Inflammatory macrophage (primary cell): ENCODE results near the gene PTPN3.
"Not testable (repeated sequence)": the region's sequence is repeated elsewhere in the genome, so short reads cannot be mapped to it uniquely, and the experiment has no call there.

ENCODE experiments used
- DNase-seq, 2 donors: peaks; one replicate each; pipeline ENCODE4 v3.0.0-alpha.2; 2020 to 2022

PTPN3 gene

DNA sequence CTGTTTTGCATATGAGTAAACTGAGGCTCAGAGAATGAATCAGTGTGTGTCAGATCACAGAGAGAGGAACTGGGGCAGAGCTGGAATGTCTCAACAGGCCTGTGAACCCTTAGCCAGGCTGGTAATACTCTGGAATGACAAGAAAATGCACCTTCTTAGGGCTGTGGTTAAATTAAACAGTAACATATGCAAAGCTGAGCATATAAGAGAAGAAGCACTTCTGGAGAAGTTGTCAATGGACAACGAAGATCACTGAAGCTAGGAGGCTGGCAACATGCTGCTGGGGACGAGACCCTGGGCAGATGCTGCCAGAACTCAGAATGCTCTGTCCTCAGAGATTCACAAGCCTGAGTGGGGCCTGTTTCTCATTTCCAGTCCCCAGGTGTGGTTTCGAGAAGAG is 112.6 kb downstream of the PTPN3 start:
- no peak for DNase-seq

DNA sequence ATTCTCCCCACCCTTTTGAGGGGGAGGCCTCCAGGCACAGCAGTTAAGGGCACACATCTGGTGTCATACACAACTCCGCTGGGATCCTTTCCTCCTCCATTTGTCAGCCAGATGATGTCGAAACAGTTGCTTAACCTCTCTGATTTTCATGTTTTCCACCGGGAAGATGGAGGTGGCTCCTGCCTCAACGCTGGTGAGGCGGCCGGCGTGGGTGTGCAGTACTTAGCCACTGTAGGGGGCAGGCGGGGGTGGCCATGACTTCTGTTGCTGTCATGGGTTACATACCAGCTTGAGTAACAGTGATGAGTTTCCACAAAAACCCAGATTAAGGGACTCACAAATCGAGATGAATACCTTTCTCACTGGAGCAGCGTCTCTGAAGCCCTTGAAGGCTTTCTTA is 114.2 kb downstream of the PTPN3 start:
- no peak for DNase-seq

DNA sequence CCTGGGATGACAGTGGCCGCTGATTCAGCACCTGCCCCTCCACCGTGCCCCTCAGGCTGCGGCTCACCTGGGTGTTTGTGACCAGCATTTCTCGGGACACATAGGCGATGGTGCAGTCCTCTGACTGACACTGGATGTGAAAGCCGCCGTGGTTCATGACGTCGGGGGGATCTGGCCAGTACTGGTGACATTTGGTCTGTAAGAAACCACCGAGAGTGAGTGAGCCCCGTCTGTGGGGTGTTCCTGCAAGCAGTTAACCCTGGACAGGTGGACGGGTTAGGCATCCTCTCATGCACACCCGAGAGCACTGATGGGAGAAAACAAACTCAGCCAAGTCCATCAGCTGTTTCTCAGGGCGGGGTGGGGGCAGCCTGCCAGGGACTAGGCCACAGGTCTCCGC is 114.8 kb downstream of the PTPN3 start:
- DNase-seq: no peak

DNA sequence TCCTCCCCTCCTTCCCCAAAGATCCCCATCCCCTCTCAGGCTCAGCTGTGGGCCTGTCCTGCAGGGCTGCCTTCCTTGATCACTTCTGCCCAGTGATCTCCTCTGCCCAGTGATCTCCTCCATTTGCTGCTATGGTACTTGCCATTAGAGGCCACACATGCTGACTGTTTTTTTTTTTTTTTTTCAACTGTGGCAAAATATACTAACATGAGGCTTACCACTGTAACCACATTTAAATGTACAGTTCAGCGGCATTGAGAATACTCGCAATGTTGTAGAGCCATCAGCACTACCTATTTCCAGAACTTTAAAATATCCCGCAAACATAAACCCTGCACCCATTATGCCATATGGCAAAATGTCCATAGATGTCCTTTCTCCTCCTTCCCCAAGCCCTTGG is 115.5 kb downstream of the PTPN3 start:
- no peak for DNase-seq

DNA sequence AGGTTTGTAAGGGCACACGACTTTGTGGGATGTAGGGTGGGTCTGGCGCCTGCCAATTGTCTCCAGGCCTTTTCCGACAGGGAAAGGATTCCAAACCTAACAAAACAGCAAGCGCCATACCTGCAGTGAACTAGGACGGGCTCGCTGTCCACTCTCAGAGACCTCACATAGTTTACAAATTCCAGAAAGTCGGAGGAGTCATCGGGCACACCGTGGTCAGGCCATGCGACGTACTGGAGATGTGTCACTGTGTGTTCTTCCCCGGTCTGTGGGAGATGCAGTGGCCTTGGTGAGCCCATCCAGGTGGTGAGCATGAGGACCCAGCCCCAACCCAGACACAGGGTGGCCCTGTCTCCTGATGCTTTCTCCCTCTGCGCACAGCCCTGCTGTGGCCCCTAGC is 115.9 kb downstream of the PTPN3 start:
- DNase-seq: no peak

DNA sequence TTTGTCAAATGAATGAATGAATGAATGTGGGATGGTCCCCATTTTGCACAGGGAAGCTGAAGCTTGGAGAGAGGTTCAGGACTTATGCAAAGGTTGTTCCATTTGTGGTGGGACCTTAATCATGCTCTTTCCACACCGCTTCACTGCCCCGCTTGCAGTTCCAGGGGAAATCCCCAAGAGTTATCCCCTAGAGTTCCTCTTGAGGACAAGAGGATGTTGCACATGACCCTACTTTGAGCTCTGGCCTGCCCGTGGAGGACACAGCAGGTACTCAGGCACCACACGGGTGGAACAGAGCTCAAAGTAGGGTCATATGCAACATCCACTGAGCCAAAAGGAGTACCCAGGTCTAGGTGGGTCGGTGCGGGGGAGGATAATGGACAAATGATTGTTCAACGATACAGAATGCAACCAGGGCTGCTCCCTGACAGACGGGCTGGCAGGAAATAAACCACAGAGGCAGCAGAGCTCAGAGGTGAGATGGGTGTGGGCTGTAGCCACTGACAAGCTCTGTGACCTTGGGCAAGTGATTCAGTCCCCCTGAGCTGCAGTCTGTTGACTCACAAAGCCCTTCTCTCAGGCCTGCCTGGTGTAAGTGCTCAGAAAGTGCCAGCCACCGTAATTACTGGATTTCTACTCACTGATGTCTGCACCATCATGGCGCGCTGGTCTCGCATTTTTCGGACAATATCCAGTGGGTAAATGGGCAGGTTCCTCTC is 116.9 kb downstream of the PTPN3 start:
- no peak for DNase-seq

DNA sequence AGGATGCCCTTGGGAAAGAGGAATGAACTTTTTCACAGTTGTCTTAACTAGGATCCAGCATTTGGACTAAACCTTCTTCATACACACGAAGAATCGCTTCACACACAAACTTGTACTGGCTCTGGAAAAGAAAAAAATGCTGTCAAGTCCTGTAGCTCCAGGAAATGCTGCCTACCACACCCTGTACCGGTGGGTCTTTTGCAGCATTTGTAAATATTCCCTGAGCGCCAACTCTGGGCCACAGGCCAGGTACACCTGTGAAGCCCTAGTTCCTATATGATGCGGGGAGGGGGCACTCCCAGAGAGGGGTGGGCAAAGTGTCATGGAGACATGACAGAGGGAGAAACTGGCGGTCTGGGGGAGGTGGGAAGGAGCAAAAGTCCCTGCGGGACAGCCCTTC is 118.6 kb downstream of the PTPN3 start:
- DNase-seq: no peak

DNA sequence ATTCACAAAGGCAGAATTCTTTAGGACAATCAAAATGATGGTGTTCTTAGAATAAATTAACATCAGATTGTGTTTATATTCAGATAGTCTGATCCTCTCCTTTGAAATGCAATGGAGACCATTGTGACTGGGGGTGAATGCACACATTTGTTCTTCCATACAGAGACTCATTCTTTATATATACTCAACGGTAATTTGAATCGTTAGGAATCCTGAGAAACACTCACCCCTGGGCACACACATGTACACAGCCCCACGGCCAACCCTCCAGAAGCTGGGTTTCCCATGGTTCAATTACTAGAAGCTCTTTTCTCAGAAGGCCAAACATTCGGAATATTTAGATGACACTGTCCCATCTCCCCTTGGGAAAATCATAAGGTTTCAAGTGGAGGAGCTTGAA is 119.8 kb downstream of the PTPN3 start:
- DNase-seq: no peak

DNA sequence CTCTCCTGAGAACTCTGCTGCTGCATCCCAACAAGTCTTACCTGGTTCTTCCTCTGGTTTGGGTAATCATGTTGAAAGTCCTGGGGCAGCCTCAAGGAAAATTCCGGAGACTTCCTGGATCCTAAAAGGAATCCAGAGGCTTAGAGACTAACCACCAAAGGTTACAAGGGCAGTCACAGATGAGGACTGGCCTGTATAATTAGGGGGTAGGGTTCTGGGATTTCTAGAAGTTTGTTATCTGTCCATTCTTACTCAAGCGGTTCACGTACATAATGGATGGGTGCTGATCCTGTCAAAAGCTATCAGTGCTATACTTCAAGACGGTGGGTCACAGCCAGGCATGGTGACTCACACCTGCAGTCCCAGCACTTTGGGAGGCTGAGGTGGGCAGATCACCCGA is 125.9 kb downstream of the PTPN3 start:
- no peak for DNase-seq

DNA sequence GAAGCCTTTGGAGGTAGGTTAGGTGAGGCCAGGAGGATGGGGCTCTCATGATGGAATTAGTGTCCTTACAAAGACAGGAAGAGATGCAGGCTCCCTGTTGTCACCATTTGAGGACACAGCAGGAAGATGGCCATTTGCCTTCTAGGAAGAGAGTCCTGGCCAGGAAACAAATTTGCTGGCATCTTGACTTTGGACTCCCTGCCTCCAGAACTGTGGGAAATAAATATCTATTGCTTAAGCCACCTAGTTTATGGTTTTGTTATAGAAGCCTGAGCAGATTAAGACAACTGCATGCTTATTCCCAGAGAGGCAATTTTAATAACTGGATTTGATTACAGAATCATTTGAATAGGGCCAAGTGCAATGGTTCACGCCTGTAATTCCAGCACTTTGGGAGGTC is 126.7 kb downstream of the PTPN3 start:
- DNase-seq: no peak

DNA sequence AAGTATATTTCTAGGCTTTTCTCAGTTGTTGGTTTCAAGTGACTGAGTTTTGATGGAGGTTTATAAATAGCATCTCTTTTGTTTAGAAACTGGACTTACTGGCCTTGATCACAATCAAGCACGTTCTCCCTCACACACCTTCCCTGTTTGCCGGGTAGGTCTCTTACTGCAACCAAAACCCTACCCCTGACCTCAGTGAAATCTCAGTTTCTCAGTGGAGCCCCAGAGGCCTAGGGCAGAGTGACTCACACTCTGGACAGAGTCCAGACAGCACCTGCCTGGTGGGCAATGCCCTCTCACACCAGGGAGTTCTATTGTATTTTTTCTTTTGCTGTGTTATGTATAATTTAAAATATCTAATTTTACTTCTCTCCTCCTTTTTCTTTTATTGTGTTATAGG is 128.8 kb downstream of the PTPN3 start:
- no peak for DNase-seq

DNA sequence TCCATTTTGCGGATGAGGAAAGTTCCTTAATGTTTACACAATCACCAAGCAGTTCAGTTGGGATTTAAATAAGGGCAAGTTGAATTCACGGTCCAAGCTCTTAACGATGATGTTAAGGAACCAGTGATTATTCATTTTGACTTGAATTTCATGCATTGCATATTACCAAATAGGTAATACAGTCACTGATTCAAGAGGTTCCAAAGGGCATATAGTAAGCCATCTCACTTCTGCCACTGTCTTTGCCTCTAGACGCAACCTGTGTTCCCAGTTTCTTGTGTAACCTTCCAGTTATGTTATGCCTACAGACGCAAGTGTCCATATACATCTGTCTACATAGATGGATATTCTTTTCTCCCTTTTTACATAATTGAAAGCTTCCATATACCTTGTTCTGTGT is 137.3 kb downstream of the PTPN3 start:
- DNase-seq: no peak

DNA sequence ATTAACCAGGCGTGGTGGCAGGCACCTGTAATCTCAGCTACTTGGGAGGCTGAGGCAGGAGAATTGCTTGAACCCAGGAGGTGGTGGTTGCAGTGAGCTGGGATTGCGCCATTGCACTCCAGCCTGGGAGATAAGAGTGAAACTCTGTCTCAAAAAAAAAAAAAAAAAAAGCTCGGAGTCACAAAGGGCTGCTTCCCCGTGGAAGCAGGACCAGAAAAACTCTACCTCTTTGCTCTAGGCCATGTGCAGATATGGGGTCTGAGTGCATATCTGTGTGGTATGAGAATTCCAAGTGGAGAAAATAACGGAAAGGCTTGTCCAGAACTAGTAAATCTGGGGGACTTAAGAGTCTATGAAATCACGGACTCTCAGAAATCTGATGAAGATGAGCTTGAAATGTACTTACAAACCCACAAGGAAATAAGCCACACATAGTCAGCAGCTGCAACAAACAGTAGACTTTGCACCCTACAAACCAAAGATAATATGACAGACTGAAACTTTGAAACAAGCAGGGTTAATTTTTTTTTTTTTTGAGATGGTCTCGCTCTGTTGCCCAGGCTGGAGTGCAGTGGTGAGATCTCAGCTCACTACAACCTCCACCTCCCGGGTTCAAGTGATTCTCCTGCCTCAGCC is 139.0 kb downstream of the PTPN3 start:
- not testable (repeated sequence) for DNase-seq

DNA sequence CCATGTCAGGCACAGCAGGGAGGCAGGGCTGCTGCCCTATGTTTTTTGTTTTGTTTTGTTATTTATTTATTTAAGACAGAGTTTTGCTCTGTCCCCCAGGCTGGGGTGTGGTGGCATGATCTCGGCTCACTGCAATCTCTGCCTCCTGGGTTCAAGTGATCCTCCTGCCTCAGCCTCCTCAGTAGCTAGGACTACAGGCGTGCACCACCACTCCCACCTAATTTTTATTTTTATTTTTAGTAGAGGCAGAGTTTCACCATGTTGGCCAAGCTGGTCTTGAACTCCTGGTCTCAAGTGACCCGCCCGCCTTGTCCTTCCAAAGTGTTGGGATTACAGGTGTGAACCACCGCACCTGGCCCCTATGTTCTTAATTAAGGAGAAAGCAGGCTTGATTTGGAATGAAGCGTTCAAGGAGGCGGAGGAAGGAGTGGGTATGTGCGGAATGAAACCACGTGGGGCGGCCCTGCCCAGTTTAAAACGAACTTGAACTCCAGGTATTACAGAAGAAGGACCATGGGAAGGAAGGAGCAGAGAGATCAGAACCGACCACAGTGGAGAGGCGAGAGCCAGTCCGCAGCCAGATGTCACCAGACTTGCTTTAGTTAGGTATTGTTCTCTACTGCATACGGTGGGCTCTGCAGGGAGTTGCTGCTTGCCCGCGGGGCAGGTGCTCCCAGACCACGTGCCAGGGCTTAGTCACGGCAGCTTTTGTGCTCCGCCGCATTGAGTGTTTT is 142.4 kb downstream of the PTPN3 start:
- no peak for DNase-seq

DNA sequence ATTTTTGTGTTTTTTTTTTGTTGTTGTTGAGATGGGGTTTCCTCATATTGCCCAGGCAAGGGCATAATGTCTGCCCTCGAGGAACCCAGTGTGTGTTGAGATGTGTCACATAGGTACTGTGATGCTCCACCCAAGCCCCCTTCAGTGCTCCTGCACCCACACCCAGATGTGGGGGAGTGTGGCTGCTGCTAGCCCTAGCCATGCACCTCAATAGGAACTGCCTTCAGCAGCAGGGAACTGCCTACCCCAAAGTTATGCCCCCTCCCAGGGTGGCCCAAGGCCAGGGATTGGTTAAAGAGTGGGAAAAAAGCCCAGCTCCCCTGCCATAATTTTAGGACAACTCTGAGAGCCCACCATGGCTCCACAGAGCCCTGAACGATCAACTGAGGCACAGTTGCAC is 143.9 kb downstream of the PTPN3 start:
- no peak for DNase-seq

DNA sequence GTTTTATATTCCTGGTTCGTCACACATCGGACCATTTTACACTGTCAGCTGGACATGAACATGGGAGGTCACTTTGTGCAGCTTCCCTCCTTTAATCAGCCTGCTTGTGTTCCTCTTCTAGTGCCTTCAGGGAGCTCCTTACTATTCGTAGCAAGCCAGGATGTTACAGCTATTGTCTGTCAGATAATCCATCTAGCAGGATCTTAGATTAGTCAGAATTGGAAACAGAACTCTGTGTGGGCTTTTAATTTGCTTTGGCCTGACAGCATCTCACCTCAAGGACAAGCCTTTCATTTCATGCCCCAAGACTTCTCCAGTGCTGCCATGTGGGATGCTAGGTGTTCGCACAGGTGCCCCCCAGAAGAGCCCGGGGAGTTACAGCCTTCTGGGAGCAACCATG is 147.1 kb downstream of the PTPN3 start:
- DNase-seq: no peak

DNA sequence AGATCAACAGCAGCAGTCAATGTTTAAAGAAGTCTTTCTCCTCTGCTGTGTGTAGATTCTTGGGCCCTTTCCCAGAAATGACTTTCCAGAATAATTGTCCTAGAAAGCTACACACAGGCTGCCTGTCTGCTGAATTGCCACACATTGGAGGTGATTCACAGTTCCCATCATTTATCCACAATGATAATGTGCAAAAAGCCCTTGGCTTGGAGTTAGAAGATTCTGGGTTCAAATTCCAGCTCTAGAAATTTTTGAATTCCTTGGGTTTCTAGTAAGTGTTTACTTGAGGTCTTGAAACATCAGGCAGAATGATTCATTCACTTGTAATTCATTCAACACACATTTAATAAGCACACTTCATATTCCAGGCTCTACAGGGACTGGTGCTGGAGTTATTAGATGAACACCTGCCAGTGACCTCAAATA is 148.7 kb downstream of the PTPN3 start:
- no peak for DNase-seq

DNA sequence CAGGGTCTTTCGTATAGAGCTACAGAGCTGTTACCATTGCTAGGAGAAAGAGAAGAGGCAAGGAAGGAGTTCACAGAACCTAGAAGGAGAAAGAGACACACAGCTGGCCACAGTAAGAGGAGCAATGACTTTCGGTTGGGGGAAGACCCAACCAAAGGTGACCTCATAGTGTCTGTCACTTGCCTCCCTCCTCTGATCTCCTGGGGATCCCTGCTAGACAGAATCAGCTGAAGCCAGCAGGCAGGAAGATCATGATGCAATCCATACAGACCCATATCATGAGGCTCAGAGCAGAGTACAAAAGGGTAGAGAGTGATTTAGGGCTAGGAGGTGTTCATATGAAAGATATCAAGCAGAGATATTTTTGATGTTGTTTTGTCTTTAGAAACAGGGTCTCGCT is 151.2 kb downstream of the PTPN3 start:
- DNase-seq: no peak

DNA sequence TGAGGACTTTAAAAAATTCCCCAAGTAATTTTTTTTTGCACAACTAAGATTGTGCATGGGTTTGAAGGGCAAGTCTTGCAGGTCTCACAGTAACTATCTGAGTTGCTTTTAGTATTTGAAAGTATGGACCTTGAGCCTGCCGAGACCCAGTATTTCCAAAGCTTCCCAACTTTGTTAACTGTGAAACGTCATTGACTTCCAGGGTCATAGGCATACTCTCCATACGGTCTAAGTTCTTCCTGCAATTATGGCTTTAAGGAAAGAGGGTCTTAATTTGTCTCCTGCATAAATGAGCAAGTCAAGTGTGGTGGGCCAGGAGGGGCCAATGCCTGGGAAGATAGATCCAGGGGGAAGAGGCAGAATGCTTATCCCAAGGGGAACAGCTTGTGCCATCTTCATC is 153.2 kb downstream of the PTPN3 start:
- no peak for DNase-seq

DNA sequence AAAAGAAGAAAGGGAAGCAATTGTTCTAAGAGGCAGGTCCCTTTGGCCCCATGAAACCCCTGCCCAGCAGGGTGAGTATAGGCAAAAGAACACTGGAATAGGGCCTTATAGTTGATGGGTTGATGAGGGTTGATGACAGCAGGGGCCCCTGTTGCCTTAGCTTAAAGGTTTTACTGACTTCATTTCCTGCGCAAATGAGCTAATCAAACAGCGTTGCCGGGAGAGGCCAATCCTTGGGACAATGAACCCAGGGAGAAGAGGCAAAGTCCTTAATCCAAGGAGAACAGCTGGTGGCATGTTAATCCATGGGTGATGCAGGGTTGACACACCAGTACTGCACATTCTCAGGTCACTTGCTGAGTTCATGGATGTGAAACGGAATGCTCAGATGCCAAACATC is 155.2 kb downstream of the PTPN3 start:
- no peak for DNase-seq

DNA sequence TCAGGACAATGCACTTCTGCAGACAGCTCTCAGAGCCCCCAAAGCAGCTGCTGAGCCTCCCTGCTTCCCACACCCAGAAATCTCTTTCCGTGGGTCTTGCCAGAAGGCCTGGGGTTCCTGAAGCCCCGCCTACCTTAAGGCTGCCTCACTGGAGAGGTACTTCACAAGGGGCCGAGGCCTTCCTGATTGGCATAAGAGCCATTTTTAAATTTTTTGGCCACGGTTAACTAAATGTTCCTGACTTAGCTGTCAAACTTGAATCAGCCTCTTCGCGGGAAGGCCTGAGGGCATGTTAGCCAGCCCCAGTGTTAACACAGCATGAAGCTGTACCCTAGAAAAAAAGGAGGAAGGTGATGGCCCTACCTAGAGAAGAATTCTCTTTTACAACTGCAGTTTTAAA is 156.5 kb downstream of the PTPN3 start:
- no peak for DNase-seq

DNA sequence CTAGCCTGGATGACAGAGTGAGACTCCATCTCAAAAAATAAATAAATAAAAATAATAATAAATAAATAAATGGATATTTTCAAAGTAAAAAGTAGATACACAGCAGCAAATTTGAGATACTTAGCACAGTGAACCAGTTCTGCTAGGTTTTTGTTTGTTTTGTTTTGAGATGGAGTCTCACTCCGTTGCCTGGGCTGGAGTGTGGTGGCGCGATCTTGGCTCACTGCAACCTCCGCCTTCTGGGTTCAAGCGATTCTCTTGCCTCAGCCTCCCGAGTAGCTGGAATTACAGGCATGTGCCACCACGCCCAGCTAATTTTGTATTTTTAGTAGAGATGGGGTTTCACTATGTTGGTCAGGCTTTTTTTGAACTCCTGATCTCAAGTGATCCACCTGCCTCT is 157.1 kb downstream of the PTPN3 start:
- DNase-seq: not testable (repeated sequence)

DNA sequence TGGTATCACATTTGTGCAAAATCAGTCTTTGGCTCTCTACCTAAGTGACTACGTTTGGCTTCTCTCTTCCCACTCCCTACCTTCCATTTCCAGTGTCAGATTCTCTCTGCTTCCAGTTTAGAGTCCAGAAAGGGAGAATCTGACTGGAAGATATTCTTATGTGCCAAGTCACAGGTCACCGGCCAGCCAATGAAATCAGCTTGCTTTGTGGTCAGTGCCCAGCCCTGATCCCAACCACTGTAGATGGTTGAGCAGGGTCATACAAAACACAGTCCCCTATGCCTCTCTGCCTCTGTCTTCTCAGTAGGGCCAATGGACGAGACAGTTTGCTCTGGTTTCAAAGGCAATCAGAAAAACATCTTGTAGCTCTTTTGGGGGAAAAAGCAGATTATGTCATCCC is 161.7 kb downstream of the PTPN3 start:
- no peak for DNase-seq

DNA sequence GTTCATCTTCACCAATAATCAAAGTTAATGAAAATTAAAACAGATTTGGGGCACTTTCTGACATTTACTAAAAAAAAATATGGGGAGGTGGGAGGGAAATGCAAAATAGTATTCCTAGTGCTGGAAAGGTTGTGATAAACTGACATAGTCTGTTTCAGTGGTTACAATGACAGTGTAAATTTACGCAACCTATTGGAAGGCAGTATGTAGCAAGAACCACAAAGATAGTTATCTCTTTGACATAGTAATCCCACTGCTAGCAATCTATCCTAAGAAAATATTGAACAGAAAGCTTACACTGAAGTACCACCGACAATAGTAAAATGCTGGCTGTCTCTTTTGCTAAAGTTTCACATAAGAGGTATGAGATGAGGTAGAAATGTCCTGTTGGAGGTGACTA is 162.2 kb downstream of the PTPN3 start:
- DNase-seq: no peak
